HK-2 (cell line): Measurements from ENCODE around the gene PLOD3.

Experiments used
- DNase-seq: peaks from one replicate; pipeline ENCODE4 v3.0.0-alpha.2; 2018; ENCODE audit not compliant: unreplicated experiment

Gene PLOD3

GRCh38 chr7:101238226-101239182 is 21.1 kb upstream of the PLOD3 start:
- DNase-seq = no peak

GRCh38 chr7:101237206-101238067 is 20.1 kb upstream of the PLOD3 start, which contains the start of gene CLDN15:
CLDN15 (minus strand) TSS chr7:101237802; CDS start chr7:101237581, 221 bp downstream.
- DNase-seq = no peak

GRCh38 chr7:101236292-101236835 is 19.0 kb upstream of the PLOD3 start:
- DNase-seq = no peak

GRCh38 chr7:101235522-101235921 is 18.1 kb upstream of the PLOD3 start:
- no peak for DNase-seq

GRCh38 chr7:101235050-101235449 is 17.7 kb upstream of the PLOD3 start:
- DNase-seq = no peak

GRCh38 chr7:101234636-101235035 is 17.3 kb upstream of the PLOD3 start:
- DNase-seq = no peak

- no peak for DNase-seq
Measured at GRCh38 chr7:101233907-101234547, 16.6 kb upstream of the PLOD3 start.

- DNase-seq = no peak
Measured at GRCh38 chr7:101232141-101232850, 14.9 kb upstream of the PLOD3 start.

- no peak for DNase-seq
Measured at GRCh38 chr7:101231644-101232043, 14.3 kb upstream of the PLOD3 start.

- no peak for DNase-seq
Measured at GRCh38 chr7:101226721-101227120, 9.3 kb upstream of the PLOD3 start.

GRCh38 chr7:101225650-101226049 is 8.3 kb upstream of the PLOD3 start:
- no peak for DNase-seq

- DNase-seq = no peak
Measured at GRCh38 chr7:101223528-101223927, 6.1 kb upstream of the PLOD3 start.

- no peak for DNase-seq
Measured at GRCh38 chr7:101222275-101222830, 5.0 kb upstream of the PLOD3 start.

- DNase-seq = no peak
Measured at GRCh38 chr7:101220295-101220694, 2.9 kb upstream of the PLOD3 start.

GRCh38 chr7:101218236-101219125 is 1.1 kb upstream of the PLOD3 start:
- DNase-seq = no peak

GRCh38 chr7:101216860-101217387 is 457 bp downstream of the PLOD3 start:
- peak; percentile 42 for DNase-seq

- no peak for DNase-seq
Measured at GRCh38 chr7:101216001-101216859, 1.2 kb downstream of the PLOD3 start.

GRCh38 chr7:101212014-101212413 is 5.4 kb downstream of the PLOD3 start:
- no peak for DNase-seq
